ENCODE results near the gene WDPCP.

DNA sequence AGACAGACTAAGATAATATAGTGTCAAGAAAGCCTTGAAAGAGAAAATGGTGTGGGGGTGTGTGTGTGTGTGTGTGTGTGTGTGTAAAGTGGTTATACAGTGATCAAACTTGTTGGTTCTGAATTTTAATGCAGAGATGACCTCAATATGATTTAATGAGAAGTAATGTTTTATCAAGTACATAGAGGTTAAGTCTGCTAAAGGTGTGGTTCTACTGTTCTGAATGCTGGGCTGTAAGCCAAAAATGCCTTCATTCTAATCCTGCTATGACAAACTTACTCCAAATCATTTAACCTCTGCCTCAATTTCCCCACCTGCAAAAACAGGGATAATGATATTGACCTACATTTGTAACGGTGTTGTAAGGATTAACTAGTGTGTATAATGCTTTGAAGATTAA is 87.9 kb downstream of the WDPCP start:
- TF ChIP-seq, protein P1, sequence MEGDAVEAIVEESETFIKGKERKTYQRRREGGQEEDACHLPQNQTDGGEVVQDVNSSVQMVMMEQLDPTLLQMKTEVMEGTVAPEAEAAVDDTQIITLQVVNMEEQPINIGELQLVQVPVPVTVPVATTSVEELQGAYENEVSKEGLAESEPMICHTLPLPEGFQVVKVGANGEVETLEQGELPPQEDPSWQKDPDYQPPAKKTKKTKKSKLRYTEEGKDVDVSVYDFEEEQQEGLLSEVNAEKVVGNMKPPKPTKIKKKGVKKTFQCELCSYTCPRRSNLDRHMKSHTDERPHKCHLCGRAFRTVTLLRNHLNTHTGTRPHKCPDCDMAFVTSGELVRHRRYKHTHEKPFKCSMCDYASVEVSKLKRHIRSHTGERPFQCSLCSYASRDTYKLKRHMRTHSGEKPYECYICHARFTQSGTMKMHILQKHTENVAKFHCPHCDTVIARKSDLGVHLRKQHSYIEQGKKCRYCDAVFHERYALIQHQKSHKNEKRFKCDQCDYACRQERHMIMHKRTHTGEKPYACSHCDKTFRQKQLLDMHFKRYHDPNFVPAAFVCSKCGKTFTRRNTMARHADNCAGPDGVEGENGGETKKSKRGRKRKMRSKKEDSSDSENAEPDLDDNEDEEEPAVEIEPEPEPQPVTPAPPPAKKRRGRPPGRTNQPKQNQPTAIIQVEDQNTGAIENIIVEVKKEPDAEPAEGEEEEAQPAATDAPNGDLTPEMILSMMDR (IDR thresholded peaks at IDR 0.05), result no peak
- TF ChIP-seq YY1 (IDR thresholded peaks at IDR 0.05; ENCODE audit: low read depth) (no peak), POLR2AphosphoS5 (IDR thresholded peaks at IDR 0.05; ENCODE audit: low read depth, low read length) (no peak), MEF2A (IDR thresholded peaks at IDR 0.05; ENCODE audit: borderline replicate concordance, low read depth) (no peak), EZH2phosphoT487 (IDR thresholded peaks at IDR 0.05; ENCODE audit: borderline replicate concordance, low read depth) (no peak), RFX5 (IDR thresholded peaks at IDR 0.05; ENCODE audit: low read length) (no peak), JUND (IDR thresholded peaks at IDR 0.05) (no peak), GABPA (IDR thresholded peaks at IDR 0.05; ENCODE audit: low read depth) (no peak)
- TF ChIP-seq, protein P2, sequence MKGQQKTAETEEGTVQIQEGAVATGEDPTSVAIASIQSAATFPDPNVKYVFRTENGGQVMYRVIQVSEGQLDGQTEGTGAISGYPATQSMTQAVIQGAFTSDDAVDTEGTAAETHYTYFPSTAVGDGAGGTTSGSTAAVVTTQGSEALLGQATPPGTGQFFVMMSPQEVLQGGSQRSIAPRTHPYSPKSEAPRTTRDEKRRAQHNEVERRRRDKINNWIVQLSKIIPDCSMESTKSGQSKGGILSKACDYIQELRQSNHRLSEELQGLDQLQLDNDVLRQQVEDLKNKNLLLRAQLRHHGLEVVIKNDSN (IDR thresholded peaks at IDR 0.05; ENCODE audit: borderline replicate concordance, low read depth), result no peak
- TF ChIP-seq, protein P3, sequence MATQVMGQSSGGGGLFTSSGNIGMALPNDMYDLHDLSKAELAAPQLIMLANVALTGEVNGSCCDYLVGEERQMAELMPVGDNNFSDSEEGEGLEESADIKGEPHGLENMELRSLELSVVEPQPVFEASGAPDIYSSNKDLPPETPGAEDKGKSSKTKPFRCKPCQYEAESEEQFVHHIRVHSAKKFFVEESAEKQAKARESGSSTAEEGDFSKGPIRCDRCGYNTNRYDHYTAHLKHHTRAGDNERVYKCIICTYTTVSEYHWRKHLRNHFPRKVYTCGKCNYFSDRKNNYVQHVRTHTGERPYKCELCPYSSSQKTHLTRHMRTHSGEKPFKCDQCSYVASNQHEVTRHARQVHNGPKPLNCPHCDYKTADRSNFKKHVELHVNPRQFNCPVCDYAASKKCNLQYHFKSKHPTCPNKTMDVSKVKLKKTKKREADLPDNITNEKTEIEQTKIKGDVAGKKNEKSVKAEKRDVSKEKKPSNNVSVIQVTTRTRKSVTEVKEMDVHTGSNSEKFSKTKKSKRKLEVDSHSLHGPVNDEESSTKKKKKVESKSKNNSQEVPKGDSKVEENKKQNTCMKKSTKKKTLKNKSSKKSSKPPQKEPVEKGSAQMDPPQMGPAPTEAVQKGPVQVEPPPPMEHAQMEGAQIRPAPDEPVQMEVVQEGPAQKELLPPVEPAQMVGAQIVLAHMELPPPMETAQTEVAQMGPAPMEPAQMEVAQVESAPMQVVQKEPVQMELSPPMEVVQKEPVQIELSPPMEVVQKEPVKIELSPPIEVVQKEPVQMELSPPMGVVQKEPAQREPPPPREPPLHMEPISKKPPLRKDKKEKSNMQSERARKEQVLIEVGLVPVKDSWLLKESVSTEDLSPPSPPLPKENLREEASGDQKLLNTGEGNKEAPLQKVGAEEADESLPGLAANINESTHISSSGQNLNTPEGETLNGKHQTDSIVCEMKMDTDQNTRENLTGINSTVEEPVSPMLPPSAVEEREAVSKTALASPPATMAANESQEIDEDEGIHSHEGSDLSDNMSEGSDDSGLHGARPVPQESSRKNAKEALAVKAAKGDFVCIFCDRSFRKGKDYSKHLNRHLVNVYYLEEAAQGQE (IDR thresholded peaks at IDR 0.05; ENCODE audit: low read depth, low read length), result no peak
- TF ChIP-seq, protein P4, sequence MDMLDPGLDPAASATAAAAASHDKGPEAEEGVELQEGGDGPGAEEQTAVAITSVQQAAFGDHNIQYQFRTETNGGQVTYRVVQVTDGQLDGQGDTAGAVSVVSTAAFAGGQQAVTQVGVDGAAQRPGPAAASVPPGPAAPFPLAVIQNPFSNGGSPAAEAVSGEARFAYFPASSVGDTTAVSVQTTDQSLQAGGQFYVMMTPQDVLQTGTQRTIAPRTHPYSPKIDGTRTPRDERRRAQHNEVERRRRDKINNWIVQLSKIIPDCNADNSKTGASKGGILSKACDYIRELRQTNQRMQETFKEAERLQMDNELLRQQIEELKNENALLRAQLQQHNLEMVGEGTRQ (IDR thresholded peaks at IDR 0.05; ENCODE audit: borderline replicate concordance, low read depth, low read length), result no peak
